HG03025 (cell line): ENCODE results near the gene GALNT9.
"Not testable (repeated sequence)": the region's sequence is repeated elsewhere in the genome, so short reads cannot be mapped to it uniquely, and the experiment has no call there.

Experiments used
- ATAC-seq: cut with Tn5 transposase; IDR thresholded peaks from one replicate; pipeline ENCODE4 v1.9.1; 2021; ENCODE audit warnings: mild to moderate bottlenecking, moderate library complexity; ENCODE audit not compliant: unreplicated experiment, low FRiP score

GALNT9 gene

DNA sequence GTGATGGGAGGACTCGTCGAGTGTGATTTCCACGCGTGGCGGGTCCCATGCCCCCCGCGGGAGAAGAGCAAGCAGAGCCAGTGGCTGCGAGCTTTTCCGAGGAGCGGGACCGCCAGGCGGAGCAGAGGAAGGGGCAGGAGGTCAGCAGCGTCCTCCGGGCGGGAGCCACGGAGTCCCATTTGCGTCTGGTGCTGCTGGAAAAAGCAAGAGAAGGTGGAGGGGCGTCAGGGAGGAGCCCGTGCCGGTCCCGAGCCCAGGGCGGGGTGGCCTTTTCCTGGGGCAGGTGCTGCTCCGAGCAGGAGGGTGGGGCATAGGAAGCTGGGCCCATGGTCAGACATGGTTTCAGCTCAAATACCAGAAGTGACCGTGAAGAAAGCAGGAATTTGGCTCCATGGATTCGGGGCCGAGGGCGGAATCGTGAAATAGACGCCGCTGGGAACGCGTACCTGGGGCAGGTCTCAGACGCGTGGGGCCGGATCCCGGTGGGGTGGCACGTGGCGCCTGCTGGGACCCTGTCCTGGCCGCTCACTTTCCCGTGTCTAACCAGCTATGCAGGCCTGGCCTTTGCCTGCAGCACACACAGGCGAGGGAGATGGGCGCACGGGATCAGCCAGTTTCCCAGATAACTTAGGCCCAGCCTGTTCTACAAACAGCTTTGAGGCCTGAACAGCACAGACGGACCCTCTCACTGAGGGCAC lies 60.0 kb downstream of the GALNT9 start:
- no peak for ATAC-seq

DNA sequence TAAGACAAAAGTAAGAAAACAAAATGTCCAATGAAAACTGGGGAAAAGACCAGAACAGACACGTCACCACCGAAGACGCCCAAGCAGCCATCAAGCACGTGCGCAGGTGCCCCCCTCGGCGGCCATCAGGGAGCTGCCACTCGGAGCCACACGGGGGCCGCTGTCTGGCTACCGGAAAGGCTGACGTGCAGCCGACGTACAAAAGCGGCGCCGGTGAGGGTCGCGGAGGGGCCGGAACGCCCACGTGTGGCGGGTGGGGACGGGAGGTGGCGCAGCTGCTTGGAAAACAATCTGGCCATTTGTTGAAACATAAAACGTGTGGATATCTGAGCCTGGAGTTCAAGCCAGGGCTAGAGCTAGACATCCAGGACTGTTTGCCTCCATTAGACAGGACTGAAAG lies 60.7 kb downstream of the GALNT9 start:
- ATAC-seq: no peak

DNA sequence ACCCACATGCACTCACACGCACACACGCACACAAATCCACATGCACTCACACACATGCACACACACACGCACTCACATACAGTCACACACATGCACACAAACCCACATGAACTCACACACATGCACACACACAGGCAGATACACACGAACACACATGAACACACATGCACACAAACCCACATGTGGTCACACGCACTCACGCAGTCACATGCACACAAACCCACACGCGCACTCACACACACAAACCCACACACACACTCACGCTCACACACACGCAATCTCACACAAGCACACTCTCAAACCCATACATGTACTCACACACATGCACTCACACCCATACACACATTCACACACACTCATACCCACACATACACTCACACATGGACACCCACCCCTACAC lies 61.5 kb downstream of the GALNT9 start:
- ATAC-seq: no peak

DNA sequence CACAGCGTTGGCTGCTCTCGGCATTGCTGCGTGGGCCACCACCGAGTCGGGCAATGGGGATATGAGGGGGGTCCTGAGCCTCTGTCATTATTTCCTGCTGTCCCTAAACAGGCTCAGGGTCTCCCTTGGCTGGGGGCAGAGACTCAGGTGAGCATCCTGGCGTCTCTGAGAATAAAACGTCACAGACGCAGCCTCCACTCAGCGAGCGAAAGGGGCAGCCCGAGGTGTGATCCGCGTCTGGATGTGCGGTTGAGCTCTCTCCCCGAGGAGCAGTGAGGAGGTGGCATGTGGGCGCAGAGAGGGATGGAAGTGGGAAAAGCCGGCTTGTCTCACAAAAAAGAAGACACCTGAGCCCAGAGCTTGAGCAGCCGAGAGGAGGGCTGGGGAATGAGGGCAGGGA lies 62.6 kb downstream of the GALNT9 start:
- no peak for ATAC-seq

DNA sequence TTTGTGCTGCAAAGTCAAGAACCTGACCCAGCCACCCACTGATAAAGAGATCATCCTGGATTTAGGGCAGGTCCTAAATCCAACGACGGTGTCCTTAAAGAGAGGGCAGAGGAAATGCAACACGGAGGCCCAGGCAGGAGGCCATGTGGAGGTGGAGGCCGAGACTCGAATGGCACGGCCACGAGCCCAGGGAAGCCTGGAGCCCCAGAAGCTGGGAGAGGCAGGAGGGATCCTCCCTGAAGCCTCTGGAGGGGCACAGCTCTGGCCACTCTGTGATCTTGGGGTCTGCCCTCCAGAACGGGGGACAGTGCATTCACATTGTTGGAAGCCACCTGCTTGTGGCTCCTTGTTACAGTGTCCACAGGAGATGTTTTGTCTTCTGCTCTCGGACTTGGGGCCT lies 63.0 kb downstream of the GALNT9 start:
- no peak for ATAC-seq

DNA sequence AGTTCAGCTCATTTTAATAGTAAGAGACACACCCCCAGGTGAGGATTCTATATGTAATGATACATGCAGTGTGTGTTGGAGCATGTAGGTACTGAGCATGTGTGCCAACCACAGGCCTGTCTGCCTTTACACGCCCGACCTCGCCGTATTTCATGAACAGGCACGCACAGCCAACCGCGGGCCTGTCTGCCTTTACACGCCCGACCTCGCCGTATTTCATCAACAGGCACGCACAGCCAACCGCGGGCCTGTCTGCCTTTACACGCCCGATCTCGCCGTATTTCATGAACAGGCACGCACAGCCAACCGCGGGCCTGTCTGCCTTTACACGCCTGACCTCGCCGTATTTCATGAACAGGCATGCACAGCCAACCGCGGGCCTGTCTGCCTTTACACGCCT lies 63.6 kb downstream of the GALNT9 start:
- ATAC-seq: not testable (repeated sequence)

DNA sequence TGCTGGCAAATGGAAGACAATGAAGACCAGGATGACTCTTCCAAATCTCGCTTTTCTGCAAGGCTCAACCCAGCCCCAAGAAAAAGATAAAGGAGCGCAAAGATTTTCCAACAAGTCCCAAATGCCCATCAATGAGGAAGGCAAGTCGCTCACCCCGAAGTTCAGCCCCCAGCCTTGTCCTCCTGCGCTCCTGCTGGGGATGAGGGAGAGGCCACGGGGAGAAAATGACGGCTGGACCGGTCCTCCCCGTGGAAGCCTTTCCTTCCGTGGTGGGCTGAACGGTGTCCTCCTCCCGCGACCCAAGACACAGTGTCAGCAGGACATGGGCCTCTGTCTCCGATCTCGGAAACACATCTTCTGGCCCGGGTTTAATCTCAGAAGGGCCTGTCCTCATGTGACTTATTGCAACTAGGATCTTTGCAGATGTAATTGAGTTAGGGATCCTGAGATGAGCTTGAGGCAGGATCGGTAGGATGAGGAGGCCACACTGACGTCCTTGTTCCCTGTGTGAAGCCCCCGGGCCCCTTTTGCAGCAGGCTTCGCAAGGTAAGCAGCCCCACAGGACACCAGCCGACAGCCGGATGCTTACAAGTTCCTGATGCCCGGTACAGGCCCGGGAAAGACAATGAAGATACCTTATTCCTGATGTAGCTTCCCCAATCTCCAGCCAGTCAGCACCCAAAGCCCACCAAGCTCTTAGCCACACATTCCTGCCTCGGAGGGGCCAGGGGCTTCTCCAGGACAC lies 64.2 kb downstream of the GALNT9 start:
- no peak for ATAC-seq

DNA sequence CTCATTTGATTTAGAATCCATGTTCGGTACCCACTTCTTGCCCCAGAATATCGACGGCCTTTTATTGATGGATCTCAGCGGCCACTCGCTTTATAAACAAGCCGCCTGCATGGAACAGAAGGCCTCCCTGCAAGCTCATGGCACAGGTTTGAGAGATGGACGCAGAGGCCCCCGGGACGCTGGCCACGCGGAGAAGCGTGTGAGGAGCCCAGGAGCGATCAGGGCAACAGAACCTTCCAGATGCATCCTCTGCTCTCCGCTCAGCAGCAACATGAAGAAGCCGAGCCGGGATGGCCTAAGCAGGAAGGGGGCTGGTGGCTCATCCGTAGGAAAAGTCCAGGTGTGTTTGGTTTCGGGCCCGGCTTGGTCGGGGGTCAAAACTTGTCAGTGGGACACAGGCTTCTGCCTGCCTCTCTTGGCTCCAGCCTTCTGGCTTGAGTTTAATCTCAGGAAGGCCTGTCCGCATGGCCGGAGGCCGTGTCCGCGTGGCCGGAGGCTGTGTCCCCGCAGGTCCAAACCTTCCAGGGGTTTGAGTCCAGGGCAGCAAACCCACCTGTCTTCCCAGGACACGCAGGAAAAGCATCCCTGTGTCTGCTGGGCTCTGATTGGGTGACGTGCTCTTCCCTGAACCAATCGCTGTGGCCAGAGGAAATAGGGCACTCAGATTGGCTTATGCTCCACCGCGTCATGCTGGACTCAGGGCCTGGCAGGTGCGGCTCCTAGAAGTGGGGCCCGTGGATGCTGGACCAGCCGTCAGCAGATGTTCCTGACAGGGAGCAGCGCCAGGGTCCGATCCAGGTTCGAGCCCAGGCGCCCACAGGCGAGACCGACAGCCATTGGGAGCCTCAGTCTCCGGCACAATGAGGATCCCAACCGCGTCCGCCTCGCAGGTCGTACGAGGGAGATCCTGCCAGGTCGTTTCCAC lies 65.0 kb downstream of the GALNT9 start:
- ATAC-seq: no peak

DNA sequence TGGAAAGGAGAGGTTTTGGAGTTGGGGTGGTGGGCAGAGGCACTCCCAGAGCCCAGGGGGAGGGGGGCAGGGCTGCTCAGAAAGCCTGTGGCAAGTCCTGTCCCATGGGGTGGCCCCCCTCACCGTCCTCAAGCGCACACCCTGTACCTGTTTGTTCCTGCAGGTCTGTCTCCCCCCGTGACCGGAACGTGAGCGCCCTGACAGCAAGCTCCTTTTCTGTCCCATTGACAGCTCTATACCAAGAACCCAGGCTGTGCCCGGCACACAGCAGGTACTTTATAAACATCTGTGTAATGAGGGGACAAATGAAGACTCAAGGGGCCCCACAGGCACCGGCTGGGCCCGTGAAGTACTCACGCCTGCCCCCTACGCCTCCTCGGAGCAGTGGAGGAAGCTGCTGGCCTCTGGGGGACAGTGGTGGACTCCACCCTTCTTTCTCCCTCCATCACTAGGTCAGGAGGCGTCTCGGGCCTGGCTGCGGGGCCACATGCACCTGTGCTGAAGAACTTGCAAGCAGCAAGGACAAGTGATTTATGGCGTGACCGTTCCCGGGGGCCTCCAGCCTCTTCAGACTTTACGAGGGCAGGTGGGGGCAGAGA lies 65.8 kb downstream of the GALNT9 start:
- ATAC-seq: no peak

DNA sequence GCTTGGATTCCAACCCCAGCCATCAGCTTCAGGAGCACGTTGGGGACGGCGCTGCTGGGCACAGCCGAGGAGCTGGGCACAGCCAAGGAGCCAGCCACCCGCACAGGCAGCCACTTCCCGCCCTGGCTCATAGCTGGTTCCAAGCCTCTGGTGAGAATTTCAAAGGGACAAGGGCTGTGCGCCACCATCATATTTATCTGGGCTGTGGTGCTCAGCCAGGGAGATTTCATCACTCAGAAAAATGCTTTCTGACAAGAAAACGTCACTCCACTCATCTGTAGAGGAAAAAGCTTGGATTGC lies 66.4 kb downstream of the GALNT9 start:
- ATAC-seq: no peak

DNA sequence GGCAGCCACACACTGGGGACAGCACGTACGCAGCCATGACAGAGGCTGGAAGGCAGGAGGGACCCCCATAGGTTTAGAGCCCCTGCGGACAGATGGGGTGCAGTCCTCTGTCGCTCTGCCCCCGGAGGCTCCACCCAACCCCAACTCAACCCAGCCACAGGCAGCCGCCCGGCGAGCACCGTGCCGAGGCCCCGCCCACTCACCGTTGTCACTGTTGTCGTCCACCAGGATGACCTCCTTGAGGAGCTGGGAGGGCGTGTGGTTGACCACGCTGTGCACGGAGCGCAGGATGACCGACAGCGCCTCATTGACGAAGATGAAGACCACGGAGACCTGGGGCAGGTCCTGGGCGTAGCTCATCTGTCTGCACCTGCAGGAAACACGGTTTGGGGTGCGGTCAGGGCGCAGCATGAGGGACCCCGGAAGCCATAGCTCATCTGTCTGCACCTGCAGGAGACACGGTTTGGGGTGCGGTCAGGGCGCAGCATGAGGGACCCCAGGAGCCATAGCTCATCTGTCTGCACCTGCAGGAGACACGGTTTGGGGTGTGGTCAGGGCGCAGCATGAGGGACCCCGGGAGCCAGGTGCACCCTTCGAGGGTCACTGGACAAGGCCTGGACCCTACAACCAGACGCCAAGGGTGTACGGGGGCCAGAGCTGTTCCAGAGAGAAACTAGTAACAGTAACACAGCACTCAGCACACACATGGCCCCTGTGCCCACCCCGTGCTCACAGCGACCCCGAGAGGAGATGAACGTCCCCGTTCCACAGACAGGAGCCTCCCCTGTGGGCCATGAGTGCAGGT lies 66.9 kb downstream of the GALNT9 start:
- ATAC-seq: no peak

DNA sequence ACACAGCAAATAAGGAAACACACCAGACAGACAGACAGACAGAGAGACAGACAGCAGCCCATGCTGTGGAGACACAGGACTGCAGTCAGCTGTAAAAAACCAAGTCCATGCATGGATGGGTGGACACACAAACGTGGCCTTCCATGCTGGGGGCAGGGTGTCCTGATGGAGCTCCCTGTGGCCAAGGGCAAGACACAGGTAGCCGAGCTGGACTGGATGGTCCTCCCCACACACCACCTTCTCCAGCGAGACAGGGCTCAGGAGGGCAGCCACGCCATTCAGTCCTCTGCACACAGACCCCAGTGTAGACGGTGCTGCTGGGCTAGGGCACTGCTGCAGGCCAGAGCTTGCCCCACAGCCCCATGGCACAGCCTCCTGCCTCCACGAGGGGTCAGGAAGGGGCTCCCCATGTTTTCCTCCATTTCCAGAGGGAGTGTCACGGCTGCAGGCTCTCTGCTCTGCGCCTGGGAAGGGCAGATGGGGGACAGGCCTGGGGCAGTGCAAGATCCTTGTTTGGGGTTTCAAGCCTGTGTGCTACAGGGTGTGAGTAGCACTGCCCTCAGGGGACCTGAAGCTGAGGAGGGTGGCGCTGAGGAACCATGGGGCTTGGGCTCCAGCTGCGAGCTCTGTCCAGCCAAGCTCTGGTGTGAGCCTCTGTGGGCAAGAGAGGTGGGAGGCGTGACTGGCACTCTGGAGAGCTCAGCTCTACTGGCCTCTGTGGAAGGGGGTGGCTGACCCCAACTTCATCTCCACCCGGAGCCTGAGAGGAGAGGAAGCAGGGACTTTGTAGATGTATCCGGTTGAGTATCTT lies 67.9 kb downstream of the GALNT9 start:
- no peak for ATAC-seq

DNA sequence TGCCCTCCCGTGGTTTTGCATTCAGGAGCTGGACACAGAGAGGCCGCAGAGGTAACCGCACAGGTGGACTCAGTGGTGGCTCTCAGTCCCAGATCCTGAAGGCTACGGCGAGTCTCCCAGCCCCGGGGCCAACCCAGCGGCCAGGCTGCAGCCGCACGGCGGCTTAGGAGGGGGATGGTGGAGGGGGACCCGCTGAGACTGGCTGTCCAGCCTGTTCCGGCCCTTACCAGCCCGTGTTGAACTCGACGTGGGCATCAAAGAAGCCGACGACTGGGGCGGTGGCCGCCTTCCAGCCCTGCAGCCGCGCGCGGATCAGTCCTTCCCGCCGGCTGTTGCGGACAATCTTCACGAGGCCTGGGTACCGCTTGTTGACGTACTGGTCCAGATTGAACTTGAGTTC lies 68.7 kb downstream of the GALNT9 start:
- ATAC-seq: no peak

DNA sequence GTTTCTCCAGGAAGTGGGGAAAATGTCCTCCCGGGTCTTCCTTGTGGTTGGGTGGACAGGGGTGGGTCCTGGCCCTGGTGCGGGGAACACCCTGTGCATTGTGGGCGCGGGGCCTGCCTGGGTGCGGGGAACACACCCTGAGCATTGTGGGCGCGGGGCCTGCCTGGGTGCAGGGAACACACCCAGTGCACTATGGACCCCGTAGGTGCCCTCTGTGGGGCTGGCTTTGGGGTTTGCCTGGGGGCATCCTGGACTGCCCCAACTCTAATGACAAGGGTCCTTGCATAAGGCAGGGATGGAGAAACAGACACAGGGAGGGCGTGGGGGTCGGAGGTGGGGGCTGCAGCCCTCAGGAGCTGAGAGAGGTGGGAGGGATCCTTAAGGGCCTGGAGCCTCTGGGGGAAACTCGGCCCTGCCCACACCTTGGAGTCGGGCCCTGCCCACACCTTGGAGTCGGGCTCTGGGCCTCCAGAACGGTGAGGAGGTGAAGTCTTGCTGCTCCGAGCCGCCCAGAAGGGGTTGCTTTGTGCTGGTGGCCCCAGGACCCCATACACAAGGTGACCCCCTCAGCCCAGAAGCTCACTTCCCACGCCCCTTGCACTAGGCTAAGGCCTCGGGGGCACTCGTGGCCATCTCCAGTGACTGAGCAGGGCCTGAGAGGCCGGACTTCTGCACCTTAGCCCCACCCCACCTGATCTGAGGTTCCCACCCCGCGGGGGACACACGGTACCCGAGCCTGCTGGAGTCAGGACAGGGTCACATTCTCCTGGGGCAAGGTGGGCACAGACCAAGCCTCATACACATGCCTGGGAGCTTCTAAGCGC lies 69.3 kb downstream of the GALNT9 start:
- ATAC-seq: no peak

DNA sequence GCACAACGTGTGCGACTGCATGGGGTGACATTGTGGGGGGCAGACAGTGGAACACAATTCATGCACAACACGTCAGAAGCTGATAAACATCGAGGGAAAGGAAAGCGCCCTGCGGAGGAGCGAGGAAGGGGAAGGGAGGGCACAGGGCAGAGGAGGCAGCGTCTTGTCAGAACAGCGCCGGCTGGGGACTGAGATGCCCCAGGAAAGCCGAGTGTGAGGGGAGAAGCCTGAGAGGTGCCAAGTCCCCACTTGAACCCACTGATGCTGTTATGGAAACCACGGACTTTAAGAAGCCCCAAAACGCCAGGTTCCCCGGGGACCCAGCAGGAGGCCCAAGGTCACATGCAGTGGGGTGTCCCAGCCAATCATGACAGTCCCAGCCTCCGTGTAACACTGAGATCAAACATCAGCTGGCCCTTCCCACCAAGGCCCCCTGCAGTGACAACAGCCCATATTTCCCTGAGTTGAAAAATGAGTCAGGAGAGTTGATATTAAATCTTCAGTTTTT lies 70.0 kb downstream of the GALNT9 start:
- ATAC-seq: no peak

DNA sequence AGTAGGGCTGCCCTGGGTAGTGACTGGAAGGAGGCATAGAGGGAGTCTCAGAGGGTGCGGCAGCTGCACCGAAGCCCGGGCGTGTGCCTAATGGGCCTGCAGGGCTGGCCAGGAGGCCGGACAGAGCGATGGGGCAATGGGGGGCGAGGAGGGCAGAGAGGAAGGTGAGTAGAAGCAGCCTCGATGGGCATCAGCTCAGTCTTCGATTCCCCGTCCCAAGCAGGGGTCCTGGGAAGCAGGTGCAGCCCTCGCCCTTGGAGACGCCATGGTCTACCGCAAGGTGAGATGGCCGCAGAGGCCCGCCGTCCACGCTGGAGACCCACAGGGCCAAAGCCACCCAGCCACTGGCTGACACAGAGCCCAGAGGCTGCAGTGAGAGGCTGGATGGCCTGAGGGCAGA lies 70.8 kb downstream of the GALNT9 start:
- ATAC-seq: no peak

DNA sequence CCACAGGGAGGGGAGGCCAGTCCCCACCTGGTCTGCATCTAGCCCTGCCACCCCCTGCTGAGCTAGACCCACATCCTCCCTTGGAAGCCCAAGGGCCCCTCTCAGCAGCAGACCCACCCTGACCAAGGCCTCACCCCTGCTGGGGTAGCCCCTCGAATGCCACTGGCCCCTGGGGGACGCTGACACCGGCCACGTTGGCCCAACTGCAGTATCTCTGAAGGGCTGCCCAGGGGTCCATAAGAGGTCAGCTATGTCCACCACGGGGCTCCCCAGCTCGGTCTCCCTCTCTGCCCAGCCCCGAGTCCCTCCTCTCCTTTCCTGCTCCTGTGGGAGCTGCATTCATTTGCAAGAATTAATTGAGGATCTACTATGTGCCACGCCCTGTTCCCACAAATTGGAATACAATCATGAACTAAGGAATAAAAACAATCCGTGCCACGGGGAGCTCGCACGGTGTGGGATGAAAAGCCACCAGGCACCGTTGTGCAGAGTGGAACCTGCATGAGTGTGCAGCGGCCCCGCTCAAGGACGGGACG lies 71.4 kb downstream of the GALNT9 start:
- no peak for ATAC-seq
